MM.1S (cell line): ENCODE measurements around the gene NGEF.

Experiments used
- CTCF ChIP-seq: fragments of 300-600 bp; sonication (generic); IDR thresholded peaks from 2 replicates; pipeline ENCODE4 v1.5.1; 2016; ENCODE audit warnings: antibody characterized with exemption, low read length, mixed read lengths
- EZH2 ChIP-seq: fragments of 300-600 bp; sonication (generic); optimal IDR thresholded peaks from 2 replicates; pipeline ENCODE3; 2017; ENCODE audit warnings: low read depth, mild to moderate bottlenecking, antibody characterized with exemption, low read length, mixed read lengths

- TF ChIP-seq EZH2 (no peak), CTCF (no peak)
Observed at GRCh38 chr2:232970051-232970450, 43.0 kb downstream of the NGEF start.
